ENCODE measurements around the gene PPM1M. TPM values are rescaled to one million over a fixed set of nuclear protein-coding genes. Genes with fewer than 3 reads are reported as not detected.

Gene PPM1M
- polyA plus RNA-seq, result 1 to 10 TPM; 1.8 to 9.3 (median 8.3) TPM
- long read RNA-seq, donor 1, result 0 reads
- long read RNA-seq, donor 2, result 0 reads
- long read RNA-seq, donor 3, result 0 reads
- long read RNA-seq, donor 4, result 0 reads
- long read RNA-seq, donor 5, result 0 reads
- long read RNA-seq, donor 6, result 0 reads
- long read RNA-seq, donor 7, result 0 reads
- long read RNA-seq, donor 8, partial matches to known transcripts, result 0 of 1 reads
- long read RNA-seq, donor 8, other reads (novel, unspliced or antisense), result 0 of 1 reads
- long read RNA-seq, donor 9, partial matches to known transcripts, result 0 of 1 reads
- long read RNA-seq, donor 9, other reads (novel, unspliced or antisense), result 0 of 1 reads
- long read RNA-seq, donor 10, result 0 reads

DNA sequence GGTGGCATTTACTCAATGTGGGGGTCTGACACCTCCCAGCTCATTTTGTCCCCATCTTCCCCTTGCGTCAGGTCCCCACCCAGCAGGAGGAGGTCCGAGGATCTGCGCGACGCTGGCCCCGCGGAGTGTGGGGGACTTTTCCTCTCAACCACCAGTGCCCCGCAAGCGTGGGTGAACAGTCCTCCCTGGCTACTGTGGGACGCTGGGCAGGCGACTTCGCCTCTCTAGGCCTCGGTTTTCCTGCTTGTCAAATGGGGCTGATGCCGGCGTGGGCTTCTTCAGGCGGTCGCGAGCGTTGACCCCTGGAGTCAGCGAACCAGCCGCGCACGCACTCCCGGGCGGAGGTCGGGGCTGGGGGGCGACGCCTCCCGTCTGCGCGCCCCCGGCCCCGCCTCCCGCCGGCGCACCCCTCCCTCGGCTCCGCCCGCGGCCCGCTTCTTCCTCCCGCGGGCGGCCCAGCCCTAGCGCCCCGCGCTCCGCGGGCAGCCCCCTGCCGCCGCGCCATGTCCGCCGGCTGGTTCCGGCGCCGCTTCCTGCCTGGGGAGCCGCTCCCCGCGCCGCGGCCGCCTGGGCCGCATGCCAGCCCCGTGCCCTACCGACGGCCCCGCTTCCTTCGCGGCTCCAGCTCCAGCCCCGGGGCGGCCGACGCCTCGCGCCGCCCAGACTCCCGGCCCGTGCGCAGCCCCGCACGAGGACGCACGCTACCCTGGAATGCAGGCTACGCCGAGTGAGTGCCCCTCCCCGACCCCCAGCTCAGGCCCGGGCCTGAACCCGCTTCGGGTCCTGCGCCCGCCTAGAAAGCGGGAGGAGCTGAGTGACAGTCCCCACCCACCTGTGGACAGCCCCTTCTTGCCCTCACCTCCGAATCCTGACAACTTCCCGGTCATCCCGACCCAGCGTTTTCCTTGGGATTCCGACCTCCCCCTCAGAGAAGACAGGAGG, at the start of gene PPM1M:
Gene PPM1M, plus strand, starts transcription at position 438 of the 942 bp plus-strand sequence. Its CDS starts 66 bp downstream, at position 504.
- WGBS, 3 donors, result 1 to 3% (median 2%) methylated on average over 67 to 98 of the region's 98 CpGs
- H3K27ac ChIP-seq (ENCODE audit: low read depth in 1 of 3, low read length in 2 of 3), result peak within 1 kb of the TSS in 2 of 3 donors; percentile 72 to 91
- no peak for FAIRE-seq

DNA sequence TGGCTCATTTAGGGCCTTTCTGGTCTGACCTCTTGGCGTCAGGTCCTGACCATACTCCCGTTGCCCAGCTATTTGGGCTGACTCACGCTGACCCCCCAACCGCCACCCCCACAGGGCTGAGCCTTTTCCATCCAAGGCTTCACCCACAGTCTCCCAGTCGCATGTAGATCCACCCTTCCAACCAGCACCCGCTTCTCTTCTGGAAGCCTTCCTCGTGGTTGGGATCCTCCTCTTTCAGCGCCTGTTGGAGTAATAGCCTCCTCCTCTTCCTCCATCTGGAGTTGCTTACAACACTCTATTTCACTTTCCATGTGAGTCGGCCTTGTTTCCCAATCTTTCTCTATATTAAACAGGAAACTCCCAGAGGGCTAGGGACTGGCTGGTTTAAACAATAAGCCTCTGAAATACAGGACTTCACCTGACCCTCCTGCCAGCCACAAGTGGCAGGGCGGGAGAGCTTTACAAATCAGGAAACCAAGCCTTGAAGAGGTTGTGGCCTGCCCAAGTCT, 49.7 kb upstream of the PPM1M start:
- H3K36me3 ChIP-seq (ENCODE audit: control insufficient read depth in 3 of 3, insufficient read depth in 2 of 3, low read depth in 1 of 3, low read length in 3 of 3), result peaks cover 0 to 10% (median 0%) of the 10 kb centered on the region in 3 donors
- peaks cover 7 to 37% (median 12%) of the 10 kb centered on the region in 3 donors for H3K4me1 ChIP-seq (ENCODE audit: control insufficient read depth in 3 of 3, insufficient read depth in 2 of 3, low read depth in 1 of 3, low read length in 2 of 3)
- no peak for FAIRE-seq
- H3K27ac ChIP-seq (ENCODE audit: low read depth in 1 of 3, low read length in 2 of 3), result peak overlapping the region; percentile 87 to 95 (median 88)
- H3K27me3 ChIP-seq (ENCODE audit: control insufficient read depth in 3 of 3, insufficient read depth in 3 of 3, low read length in 3 of 3), result no peaks in the 10 kb centered on the region
- H3K9me3 ChIP-seq (ENCODE audit: control insufficient read depth in 2 of 2, insufficient read depth in 1 of 2, low read depth in 1 of 2, low read length in 1 of 2), result no peaks in the 10 kb centered on the region
- DNase-seq, result peak; percentile 20 to 40
- WGBS, 3 donors, result 58 to 71% (median 70%) methylated on average over 10 of the region's 10 CpGs
- no peak overlapping the region for H3K4me3 ChIP-seq (ENCODE audit: low read depth in 1 of 3, low read length in 3 of 3)

More for the DNA sequence above, at the start of gene PPM1M:
- Histone ChIP-seq H3K36me3 (ENCODE audit: control insufficient read depth in 3 of 3, insufficient read depth in 2 of 3, low read depth in 1 of 3, low read length in 3 of 3) (peaks cover 0 to 32% (median 0%) of the 10 kb centered on the region in 3 donors), H3K4me1 (ENCODE audit: control insufficient read depth in 3 of 3, insufficient read depth in 2 of 3, low read depth in 1 of 3, low read length in 2 of 3) (peaks cover 0 to 7% (median 0%) of the 10 kb centered on the region in 3 donors), H3K9me3 (ENCODE audit: control insufficient read depth in 2 of 2, insufficient read depth in 1 of 2, low read depth in 1 of 2, low read length in 1 of 2) (peaks cover 0 to 4% of the 10 kb centered on the region in 2 donors), H3K27me3 (ENCODE audit: control insufficient read depth in 3 of 3, insufficient read depth in 3 of 3, low read length in 3 of 3) (peaks cover 0 to 14% (median 0%) of the 10 kb centered on the region in 3 donors), H3K4me3 (ENCODE audit: low read depth in 1 of 3, low read length in 3 of 3) (peak within 1 kb of the TSS; percentile 50 to 58 (median 52))
- DNase-seq, result peak; percentile 42 to 81

GRCh38 chr3:52196977-52197376, 48.6 kb upstream of the PPM1M start:
- WGBS, 3 donors, result 24 to 55% (median 37%) methylated on average over 3 of the region's 3 CpGs
- H3K4me3 ChIP-seq (ENCODE audit: low read depth in 1 of 3, low read length in 3 of 3), result no peak overlapping the region
- DNase-seq (peak; percentile 95 to 99), FAIRE-seq (no peak)
- peak overlapping the region; percentile 87 to 95 (median 88) for H3K27ac ChIP-seq (ENCODE audit: low read depth in 1 of 3, low read length in 2 of 3)
- peaks cover 0 to 13% (median 0%) of the 10 kb centered on the region in 3 donors for H3K36me3 ChIP-seq (ENCODE audit: control insufficient read depth in 3 of 3, insufficient read depth in 2 of 3, low read depth in 1 of 3, low read length in 3 of 3)
- peaks cover 7 to 37% (median 12%) of the 10 kb centered on the region in 3 donors for H3K4me1 ChIP-seq (ENCODE audit: control insufficient read depth in 3 of 3, insufficient read depth in 2 of 3, low read depth in 1 of 3, low read length in 2 of 3)
- H3K9me3 ChIP-seq (ENCODE audit: control insufficient read depth in 2 of 2, insufficient read depth in 1 of 2, low read depth in 1 of 2, low read length in 1 of 2), result no peaks in the 10 kb centered on the region
- no peaks in the 10 kb centered on the region for H3K27me3 ChIP-seq (ENCODE audit: control insufficient read depth in 3 of 3, insufficient read depth in 3 of 3, low read length in 3 of 3)

- H3K36me3 ChIP-seq (ENCODE audit: control insufficient read depth in 3 of 3, insufficient read depth in 2 of 3, low read depth in 1 of 3, low read length in 3 of 3), result peaks cover 1 to 15% (median 2%) of the 10 kb centered on the region in 3 donors
- 17 to 42% (median 27%) methylated on average over 10 of the region's 10 CpGs for WGBS, 3 donors
- H3K4me1 ChIP-seq (ENCODE audit: control insufficient read depth in 3 of 3, insufficient read depth in 2 of 3, low read depth in 1 of 3, low read length in 2 of 3), result peaks cover 7 to 37% (median 12%) of the 10 kb centered on the region in 3 donors
- DNase-seq (no peak), FAIRE-seq (no peak)
- H3K27me3 ChIP-seq (ENCODE audit: control insufficient read depth in 3 of 3, insufficient read depth in 3 of 3, low read length in 3 of 3), result no peaks in the 10 kb centered on the region
- H3K4me3 ChIP-seq (ENCODE audit: low read depth in 1 of 3, low read length in 3 of 3), result peak overlapping the region in 2 of 3 donors; percentile 13 to 78
- peak overlapping the region; percentile 87 to 95 (median 88) for H3K27ac ChIP-seq (ENCODE audit: low read depth in 1 of 3, low read length in 2 of 3)
- no peaks in the 10 kb centered on the region for H3K9me3 ChIP-seq (ENCODE audit: control insufficient read depth in 2 of 2, insufficient read depth in 1 of 2, low read depth in 1 of 2, low read length in 1 of 2)
These were observed 48.1 kb upstream of the PPM1M start for GRCh38 chr3:52197499-52197841.

GRCh38 chr3:52197842-52198625, 47.5 kb upstream of the PPM1M start, which contains the start of gene ALAS1:
ALAS1 (plus strand) TSS chr3:52198160; CDS start chr3:52199242, 1,082 bp downstream.
- peaks cover 6 to 20% (median 7%) of the 10 kb centered on the region in 3 donors for H3K36me3 ChIP-seq (ENCODE audit: control insufficient read depth in 3 of 3, insufficient read depth in 2 of 3, low read depth in 1 of 3, low read length in 3 of 3)
- WGBS, 3 donors, result 0 to 1% (median 1%) methylated on average over 57 to 71 of the region's 71 CpGs
- peak within 1 kb of the TSS; percentile 87 to 95 (median 88) for H3K27ac ChIP-seq (ENCODE audit: low read depth in 1 of 3, low read length in 2 of 3)
- DNase-seq (peak; percentile 94 to 98), FAIRE-seq (no peak)
- H3K9me3 ChIP-seq (ENCODE audit: control insufficient read depth in 2 of 2, insufficient read depth in 1 of 2, low read depth in 1 of 2, low read length in 1 of 2), result no peaks in the 10 kb centered on the region
- peaks cover 7 to 37% (median 12%) of the 10 kb centered on the region in 3 donors for H3K4me1 ChIP-seq (ENCODE audit: control insufficient read depth in 3 of 3, insufficient read depth in 2 of 3, low read depth in 1 of 3, low read length in 2 of 3)
- H3K4me3 ChIP-seq (ENCODE audit: low read depth in 1 of 3, low read length in 3 of 3), result peak within 1 kb of the TSS; percentile 58 to 86 (median 78)
- no peaks in the 10 kb centered on the region for H3K27me3 ChIP-seq (ENCODE audit: control insufficient read depth in 3 of 3, insufficient read depth in 3 of 3, low read length in 3 of 3)

GRCh38 chr3:52198643-52199608, 46.6 kb upstream of the PPM1M start:
- FAIRE-seq (no peak), DNase-seq (peak in 1 of 2 donors; percentile 5)
- WGBS, 3 donors, result 45 to 47% (median 46%) methylated on average over 14 of the region's 14 CpGs
- Histone ChIP-seq H3K27me3 (ENCODE audit: control insufficient read depth in 3 of 3, insufficient read depth in 3 of 3, low read length in 3 of 3) (no peaks in the 10 kb centered on the region), H3K4me3 (ENCODE audit: low read depth in 1 of 3, low read length in 3 of 3) (peak overlapping the region; percentile 58 to 86 (median 78)), H3K27ac (ENCODE audit: low read depth in 1 of 3, low read length in 2 of 3) (peak overlapping the region; percentile 42 to 80 (median 61)), H3K36me3 (ENCODE audit: control insufficient read depth in 3 of 3, insufficient read depth in 2 of 3, low read depth in 1 of 3, low read length in 3 of 3) (peaks cover 11 to 28% (median 15%) of the 10 kb centered on the region in 3 donors), H3K9me3 (ENCODE audit: control insufficient read depth in 2 of 2, insufficient read depth in 1 of 2, low read depth in 1 of 2, low read length in 1 of 2) (no peaks in the 10 kb centered on the region), H3K4me1 (ENCODE audit: control insufficient read depth in 3 of 3, insufficient read depth in 2 of 3, low read depth in 1 of 3, low read length in 2 of 3) (peaks cover 6 to 38% (median 12%) of the 10 kb centered on the region in 3 donors)
